Stomach smooth muscle (tissue), 2 donors: ENCODE data around the gene CPNE2.

Experiments used
- H3K27ac ChIP-seq: one replicate; pipeline ENCODE4 v1.7.0; 2013; ENCODE audit warnings: mild to moderate bottlenecking, low read length, inconsistent platforms
- H3K27me3 ChIP-seq, 2 donors: one replicate each; pipeline ENCODE4 v1.7.0; 2013; ENCODE audit warnings: low read length in 2 of 2; ENCODE audit not compliant: insufficient read depth in 2 of 2, control insufficient read depth in 1 of 2
- H3K36me3 ChIP-seq, 2 donors: one replicate each; pipeline ENCODE4 v1.7.0; 2013; ENCODE audit warnings: low read length in 2 of 2; ENCODE audit not compliant: control insufficient read depth in 2 of 2, insufficient read depth in 2 of 2
- H3K4me1 ChIP-seq: one replicate; pipeline ENCODE4 v1.7.0; 2013; ENCODE audit warnings: low read length; ENCODE audit not compliant: control insufficient read depth, insufficient read depth
- H3K4me3 ChIP-seq, 2 donors: one replicate each; pipeline ENCODE4 v1.7.0; 2013; ENCODE audit warnings: low read length in 2 of 2
- H3K9ac ChIP-seq, 2 donors: one replicate each; pipeline ENCODE4 v1.7.0; 2013; ENCODE audit warnings: low read length in 2 of 2, mild to moderate bottlenecking in 1 of 2
- H3K9me3 ChIP-seq, 2 donors: one replicate each; pipeline ENCODE4 v1.7.0; 2013; ENCODE audit warnings: low read length in 2 of 2; ENCODE audit not compliant: control insufficient read depth in 2 of 2
- donor health status: healthy.
- donor health status: Pancreatic carcinoma.

The CPNE2 gene

GRCh38 chr16:57175896-57176295 lies 83.5 kb downstream of the CPNE2 start:
- Histone ChIP-seq H3K9me3 (no peaks in the 10 kb centered on the region), H3K36me3 (peaks cover 19 to 23% of the 10 kb centered on the region in 2 donors), H3K9ac (no peak overlapping the region), H3K4me1 (no peaks in the 10 kb centered on the region), H3K27ac (no peak overlapping the region), H3K4me3 (no peak overlapping the region), H3K27me3 (no peaks in the 10 kb centered on the region)

GRCh38 chr16:57178196-57178595 lies 85.8 kb downstream of the CPNE2 start:
- Histone ChIP-seq H3K4me3 (no peak overlapping the region), H3K27me3 (no peaks in the 10 kb centered on the region), H3K36me3 (peaks cover under 1% of the 10 kb centered on the region in 2 donors), H3K9ac (no peak overlapping the region), H3K27ac (no peak overlapping the region), H3K4me1 (no peaks in the 10 kb centered on the region), H3K9me3 (no peaks in the 10 kb centered on the region)

GRCh38 chr16:57178793-57179212 lies 86.4 kb downstream of the CPNE2 start:
- no peaks in the 10 kb centered on the region for H3K9me3 ChIP-seq
- H3K36me3 ChIP-seq: no peaks in the 10 kb centered on the region
- no peaks in the 10 kb centered on the region for H3K4me1 ChIP-seq
- H3K9ac ChIP-seq: no peak overlapping the region
- H3K27ac ChIP-seq: no peak overlapping the region
- H3K4me3 ChIP-seq: no peak overlapping the region
- no peaks in the 10 kb centered on the region for H3K27me3 ChIP-seq

- no peaks in the 10 kb centered on the region for H3K4me1 ChIP-seq
- no peaks in the 10 kb centered on the region for H3K9me3 ChIP-seq
- H3K9ac ChIP-seq: no peak overlapping the region
- no peaks in the 10 kb centered on the region for H3K27me3 ChIP-seq
- H3K36me3 ChIP-seq: no peaks in the 10 kb centered on the region
- no peak overlapping the region for H3K27ac ChIP-seq
- H3K4me3 ChIP-seq: no peak overlapping the region
Measured at GRCh38 chr16:57179215-57179828, 86.9 kb downstream of the CPNE2 start.

- no peaks in the 10 kb centered on the region for H3K27me3 ChIP-seq
- H3K36me3 ChIP-seq: no peaks in the 10 kb centered on the region
- H3K9me3 ChIP-seq: no peaks in the 10 kb centered on the region
- no peak overlapping the region for H3K27ac ChIP-seq
- H3K4me3 ChIP-seq: no peak overlapping the region
- H3K4me1 ChIP-seq: peaks cover 26% of the 10 kb centered on the region
- H3K9ac ChIP-seq: no peak overlapping the region
Measured at GRCh38 chr16:57184113-57184512, 91.7 kb downstream of the CPNE2 start.

- H3K9me3 ChIP-seq: no peaks in the 10 kb centered on the region
- H3K36me3 ChIP-seq: no peaks in the 10 kb centered on the region
- peak overlapping the region; percentile 95 for H3K9ac ChIP-seq
- H3K4me1 ChIP-seq: peaks cover 26% of the 10 kb centered on the region
- peak overlapping the region; percentile 94 for H3K27ac ChIP-seq
- peak overlapping the region; percentile 84 to 96 for H3K4me3 ChIP-seq
- no peaks in the 10 kb centered on the region for H3K27me3 ChIP-seq
Measured at GRCh38 chr16:57184887-57185445, 92.6 kb downstream of the CPNE2 start.

GRCh38 chr16:57185446-57185944 lies 93.1 kb downstream of the CPNE2 start:
- H3K27me3 ChIP-seq: no peaks in the 10 kb centered on the region
- peak overlapping the region; percentile 95 for H3K9ac ChIP-seq
- H3K4me3 ChIP-seq: peak overlapping the region; percentile 84 to 96
- H3K4me1 ChIP-seq: peaks cover 26% of the 10 kb centered on the region
- no peaks in the 10 kb centered on the region for H3K9me3 ChIP-seq
- H3K27ac ChIP-seq: peak overlapping the region; percentile 94
- no peaks in the 10 kb centered on the region for H3K36me3 ChIP-seq

- H3K27me3 ChIP-seq: no peaks in the 10 kb centered on the region
- no peaks in the 10 kb centered on the region for H3K36me3 ChIP-seq
- no peaks in the 10 kb centered on the region for H3K9me3 ChIP-seq
- peak within 1 kb of the TSS; percentile 96 to 99 for H3K4me3 ChIP-seq
- peak within 1 kb of the TSS; percentile 94 for H3K27ac ChIP-seq
- peak within 1 kb of the TSS; percentile 95 to 99 for H3K9ac ChIP-seq
- H3K4me1 ChIP-seq: peaks cover 26% of the 10 kb centered on the region
Measured at GRCh38 chr16:57185945-57186871, 93.8 kb downstream of the CPNE2 start, which contains the start of the genes PSME3IP1 and RSPRY1. Gene PSME3IP1, minus strand, starts transcription at chr16:57186039. Its CDS starts 12,185 bp downstream, at chr16:57173854. Gene RSPRY1, plus strand, starts transcription at chr16:57186329. Its CDS starts 18,330 bp downstream, at chr16:57204659.

GRCh38 chr16:57186872-57187854 lies 94.8 kb downstream of the CPNE2 start:
- H3K36me3 ChIP-seq: no peaks in the 10 kb centered on the region
- peaks cover 26% of the 10 kb centered on the region for H3K4me1 ChIP-seq
- no peaks in the 10 kb centered on the region for H3K9me3 ChIP-seq
- peak overlapping the region; percentile 96 to 99 for H3K4me3 ChIP-seq
- H3K27ac ChIP-seq: peak overlapping the region; percentile 94
- H3K9ac ChIP-seq: peak overlapping the region; percentile 94 to 99
- no peaks in the 10 kb centered on the region for H3K27me3 ChIP-seq
